GM19438 (cell line): ENCODE measurements around the gene MAML2.

Experiments
- ATAC-seq: cut with Tn5 transposase; IDR thresholded peaks from one replicate; pipeline ENCODE4 v1.9.1; 2021; ENCODE audit warnings: low read depth; ENCODE audit not compliant: unreplicated experiment

The MAML2 gene

DNA sequence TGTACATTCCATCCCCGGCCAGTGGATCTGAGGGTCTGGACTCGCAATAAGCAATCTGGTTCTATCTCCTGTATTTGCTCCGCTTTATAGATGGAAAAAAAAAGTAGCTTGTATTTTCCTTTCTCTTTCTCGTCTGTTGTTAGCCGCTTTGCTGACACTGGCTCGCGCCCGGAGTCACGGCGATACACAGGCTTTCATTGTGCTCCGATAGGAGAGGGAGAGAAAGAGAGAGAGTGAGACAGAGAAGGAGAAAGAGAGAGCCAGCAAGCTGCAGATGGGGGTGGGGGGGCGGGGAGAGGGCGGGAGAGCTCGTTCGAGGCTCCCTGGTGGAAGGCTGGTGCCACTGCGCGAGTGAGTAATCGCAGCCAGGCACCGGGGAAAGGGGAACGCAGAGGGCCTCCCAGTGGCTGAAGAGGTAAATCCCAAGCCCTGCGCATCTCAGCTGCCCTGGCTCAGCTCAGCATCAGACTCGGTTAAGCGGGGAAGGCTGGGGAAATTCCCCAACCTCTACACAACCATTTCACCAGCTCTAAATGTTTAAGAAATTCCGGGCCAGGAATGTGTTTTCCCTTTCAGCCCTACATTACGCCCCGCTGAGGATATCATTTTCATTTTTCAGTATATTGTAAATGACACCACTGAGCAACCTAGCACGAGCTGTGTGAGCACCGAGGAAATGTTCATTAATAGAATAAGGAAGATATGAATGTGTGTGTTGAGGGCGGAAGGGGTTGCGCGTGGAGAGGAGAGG lies at the start of gene MAML2:
Gene MAML2, minus strand, starts transcription at position 235 of the 751 bp plus-strand sequence. CDS start 1,300 bp downstream, outside the sequence.
- ATAC-seq, result peak; percentile 70

DNA sequence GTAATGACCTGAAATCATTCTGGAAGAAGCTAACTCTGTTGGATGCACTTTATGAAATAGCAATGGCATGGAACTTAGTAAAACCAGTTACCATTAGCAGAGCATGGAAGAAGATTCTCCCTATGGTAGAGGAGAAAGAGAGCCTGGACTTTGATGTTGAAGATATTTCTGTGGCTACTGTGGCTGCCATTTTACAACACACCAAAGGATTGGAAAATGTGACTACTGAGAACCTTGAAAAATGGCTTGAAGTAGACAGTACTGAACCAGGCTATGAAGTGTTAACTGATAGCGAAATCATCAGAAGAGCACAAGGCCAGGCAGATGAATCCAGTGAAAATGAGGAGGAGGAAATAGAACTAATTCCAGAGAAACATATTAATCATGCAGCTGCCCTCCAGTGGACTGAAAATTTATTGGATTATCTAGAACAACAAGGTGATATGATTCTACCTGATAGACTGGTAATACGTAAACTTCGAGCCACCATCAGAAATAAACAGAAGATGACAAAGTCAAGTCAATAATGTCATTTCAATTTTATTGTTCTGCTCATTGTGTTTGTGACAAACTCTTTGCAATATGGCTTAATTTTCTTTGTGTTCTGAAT lies 48.8 kb upstream of the MAML2 start:
- no peak for ATAC-seq

DNA sequence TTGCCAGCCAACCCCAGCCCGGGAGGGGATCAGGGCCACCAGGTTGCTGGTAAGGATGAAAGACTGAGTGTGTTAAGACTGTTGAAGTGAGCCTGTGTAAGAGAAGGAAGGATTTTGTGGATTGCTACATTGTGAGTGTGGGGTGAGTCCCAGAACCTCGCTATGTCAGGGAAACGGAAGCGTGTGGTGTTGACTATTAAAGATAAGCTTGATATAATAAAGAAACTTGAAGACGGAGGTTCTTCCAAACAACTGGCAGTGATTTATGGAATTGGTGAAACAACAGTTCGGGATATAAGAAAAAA lies 47.4 kb upstream of the MAML2 start:
- no peak for ATAC-seq

DNA sequence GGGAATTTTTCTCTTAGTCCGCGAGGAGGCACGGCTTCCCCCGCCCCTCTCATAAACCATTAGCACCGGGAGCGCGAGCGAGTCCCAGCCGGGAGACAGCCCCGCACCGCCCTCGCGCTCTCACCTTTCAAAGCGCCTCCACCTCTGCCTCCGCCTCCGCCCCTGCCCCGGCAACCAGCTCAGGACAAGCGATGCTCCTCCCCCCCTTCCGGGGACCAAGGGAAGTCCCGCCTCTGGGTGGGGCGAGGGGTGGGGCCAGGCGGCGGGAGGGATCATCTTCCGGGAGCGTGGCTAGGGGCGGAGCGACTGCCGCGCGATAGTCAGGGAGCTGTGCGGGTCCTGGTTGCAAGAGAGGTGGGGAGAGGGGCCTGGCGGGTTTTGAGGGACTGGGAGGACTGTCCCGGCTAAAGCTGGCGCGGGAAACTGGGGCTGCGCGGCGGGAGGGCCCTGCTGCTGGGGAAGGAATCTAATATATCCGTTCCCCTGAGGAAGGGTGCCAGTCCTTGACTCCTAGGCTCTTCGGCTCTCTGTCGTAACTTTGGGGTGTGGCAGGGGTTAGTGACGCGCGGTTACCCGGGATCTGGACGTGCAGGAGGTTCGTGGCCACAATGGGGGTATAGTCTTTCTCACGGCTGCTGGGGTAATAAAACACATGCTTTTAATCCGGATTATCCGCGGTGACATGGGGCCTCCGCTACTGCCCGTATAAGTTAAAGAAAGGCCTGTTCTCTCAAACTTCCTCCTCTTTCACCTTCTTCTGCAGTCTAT lies 46.9 kb upstream of the MAML2 start, which contains the start of the genes CCDC82 and JRKL:
Gene CCDC82, minus strand, starts transcription at position 193 of the 768 bp plus-strand sequence. CDS start 5,165 bp downstream, outside the sequence.
Gene JRKL, plus strand, starts transcription at position 294 of the 768 bp plus-strand sequence. CDS start 637 bp downstream, outside the sequence.
- peak; percentile 91 for ATAC-seq

DNA sequence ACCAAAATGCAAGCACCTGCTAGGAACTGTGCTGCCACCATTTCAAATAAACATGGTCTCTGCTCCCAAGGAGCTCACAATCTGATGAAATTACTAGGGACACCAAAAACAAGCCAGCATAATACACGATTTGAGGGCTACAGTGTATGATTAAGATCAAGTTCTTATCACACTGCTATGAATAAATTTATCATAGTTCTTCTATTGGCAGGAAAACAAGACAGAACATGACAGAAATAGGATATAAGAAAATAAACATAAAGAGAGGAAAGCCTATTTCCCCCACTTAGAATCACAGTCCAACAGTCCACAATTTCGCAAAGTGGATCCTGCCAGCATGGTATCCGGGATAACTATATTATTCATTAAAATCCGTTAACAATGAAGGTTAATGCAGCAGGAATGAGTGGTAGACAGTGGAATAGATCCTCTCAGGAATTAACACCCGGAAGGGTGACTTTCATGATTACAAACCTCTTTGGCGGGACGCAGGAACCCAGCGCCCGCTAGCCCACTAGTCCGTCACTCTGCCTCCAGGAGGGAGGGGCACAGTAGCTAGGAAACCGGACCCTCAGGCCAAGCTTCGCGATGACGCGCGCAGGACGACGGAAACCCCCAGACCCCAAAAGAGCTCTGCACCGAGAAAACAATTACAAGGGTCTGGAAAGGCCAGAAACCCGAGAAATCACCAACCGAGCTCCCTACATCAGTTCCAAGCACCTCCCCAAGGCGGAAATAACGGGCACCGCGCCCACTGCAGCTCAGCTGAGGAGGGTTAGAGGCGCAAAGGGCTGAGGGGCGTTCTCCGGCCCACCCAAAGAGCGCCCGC lies 46.1 kb upstream of the MAML2 start:
- peak; percentile 56 for ATAC-seq

DNA sequence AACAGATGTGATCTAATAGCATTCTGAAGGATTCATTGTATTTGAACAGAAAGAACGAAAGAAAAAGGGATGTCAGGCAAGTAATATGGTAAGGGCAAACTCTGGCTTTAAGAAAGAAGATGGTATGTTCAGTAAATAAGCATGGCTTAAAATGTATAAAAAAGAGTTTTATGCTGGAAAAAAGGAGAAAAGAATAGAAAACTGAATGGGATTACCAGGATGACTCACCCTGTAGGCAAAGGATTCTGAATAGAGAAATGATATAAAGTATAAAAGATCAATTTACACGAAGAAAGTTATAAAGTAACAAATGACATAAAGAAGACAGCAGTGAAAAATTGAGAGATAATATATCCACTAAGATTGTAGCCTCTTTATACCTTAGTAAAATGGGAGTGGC lies 42.2 kb upstream of the MAML2 start:
- ATAC-seq, result no peak

DNA sequence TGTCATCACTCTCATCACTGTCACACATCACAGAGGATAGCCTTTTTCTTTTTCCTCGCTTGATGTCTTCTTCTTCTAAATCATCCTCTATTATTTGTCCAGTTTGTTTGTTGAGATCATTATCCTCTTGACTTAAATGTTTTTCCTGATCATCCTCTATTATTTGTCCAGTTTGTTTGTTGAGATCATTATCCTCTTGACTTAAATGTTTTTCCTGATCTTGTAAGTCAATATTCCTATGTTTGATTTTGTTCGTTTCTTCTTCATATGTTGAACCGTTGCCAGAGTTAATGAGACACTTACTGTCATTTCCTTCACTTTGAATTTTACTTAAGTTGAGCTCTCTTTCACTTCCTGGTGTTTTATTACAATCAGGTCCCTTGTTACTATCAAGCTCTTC lies 41.2 kb upstream of the MAML2 start:
- ATAC-seq, result no peak

DNA sequence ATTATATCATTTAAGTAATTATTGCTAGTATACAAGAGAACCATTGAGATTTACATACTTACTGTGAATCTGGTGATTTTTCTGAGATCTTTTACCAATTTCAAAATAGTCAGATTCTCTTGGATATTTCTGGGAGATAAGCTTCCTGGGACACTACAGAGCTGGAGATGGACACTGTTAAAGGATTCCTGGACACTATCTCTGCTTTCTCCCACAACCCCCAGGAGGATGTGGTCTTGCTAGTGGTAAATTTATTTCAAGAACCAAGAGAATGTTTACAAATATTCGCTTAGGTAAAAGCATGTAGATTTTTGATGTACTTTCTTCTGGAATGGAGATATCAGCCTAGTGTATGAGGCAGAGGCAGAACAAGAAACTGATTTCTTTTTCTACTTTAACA lies 33.8 kb upstream of the MAML2 start:
- no peak for ATAC-seq

DNA sequence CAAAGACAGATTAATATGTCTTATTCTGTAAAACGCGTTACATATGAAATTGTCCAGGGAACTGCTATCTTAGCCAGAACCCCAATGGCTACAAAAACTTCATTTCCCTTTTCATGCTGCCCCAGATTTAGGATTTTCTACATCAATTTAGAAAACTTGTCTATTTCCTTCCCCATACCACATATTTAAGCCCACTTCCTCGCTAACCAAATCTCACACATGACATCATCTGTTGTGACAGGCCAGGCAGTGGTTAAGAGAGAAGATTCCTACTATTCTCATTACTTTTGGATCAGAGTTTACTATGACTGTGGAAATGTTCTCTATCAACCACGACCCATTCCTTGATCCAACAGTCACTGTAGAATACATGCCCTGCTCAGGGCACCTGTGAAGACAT lies 30.8 kb upstream of the MAML2 start:
- no peak for ATAC-seq

DNA sequence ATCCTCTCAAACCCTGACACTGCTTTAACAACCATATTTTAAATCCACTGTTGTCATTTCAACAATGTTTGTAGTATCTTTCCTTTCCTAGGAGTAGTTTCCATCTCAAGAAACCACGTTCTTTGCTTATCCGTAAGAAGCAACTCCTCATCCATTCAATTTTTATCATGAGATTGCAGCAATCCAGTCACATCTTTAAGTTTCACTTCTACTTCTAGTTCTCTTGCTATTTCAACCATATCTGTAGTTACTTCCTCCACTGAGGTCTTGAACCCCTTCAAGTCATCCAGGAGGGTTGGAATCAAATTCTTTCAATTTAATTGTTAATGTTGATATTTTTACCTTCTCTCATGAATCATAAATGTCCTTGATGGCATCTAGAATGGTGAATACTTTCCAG lies 24.3 kb upstream of the MAML2 start:
- ATAC-seq, result no peak

DNA sequence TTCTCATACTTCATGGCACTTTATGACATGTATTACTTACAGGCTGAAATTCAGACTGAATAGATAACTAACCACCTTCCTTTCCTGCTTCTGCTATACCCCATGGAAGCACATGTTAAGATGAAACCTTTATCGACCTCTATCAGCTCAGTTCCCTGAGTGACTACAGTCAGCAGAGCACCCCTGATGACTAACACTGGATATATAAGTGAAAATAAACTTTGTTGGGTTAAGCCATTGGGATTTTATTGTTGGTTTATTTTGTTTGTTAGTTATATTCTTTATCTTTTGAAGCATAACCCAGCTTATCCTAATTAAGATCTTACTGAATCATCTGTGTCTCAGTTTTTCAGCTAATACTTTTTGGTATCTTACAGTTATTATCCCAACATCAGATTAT lies 23.0 kb upstream of the MAML2 start:
- ATAC-seq, result no peak

DNA sequence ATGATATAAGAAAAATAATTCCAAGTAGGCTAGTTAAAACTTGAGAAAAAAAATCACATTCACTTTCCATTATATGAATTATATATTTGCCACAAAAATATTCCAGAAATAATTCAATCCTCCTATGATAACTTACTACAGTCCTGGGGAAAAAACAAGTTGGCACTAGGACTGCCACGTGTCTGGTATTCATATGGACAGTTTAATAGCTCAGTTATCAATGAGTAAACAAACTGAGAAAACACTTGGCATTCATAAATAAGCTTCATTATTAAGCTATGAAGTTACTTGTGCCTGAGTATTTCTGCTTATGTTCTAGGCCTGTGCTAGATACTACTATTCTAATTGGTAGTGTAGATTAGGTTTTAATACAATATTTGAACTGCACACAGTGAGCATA lies 22.5 kb upstream of the MAML2 start:
- no peak for ATAC-seq

DNA sequence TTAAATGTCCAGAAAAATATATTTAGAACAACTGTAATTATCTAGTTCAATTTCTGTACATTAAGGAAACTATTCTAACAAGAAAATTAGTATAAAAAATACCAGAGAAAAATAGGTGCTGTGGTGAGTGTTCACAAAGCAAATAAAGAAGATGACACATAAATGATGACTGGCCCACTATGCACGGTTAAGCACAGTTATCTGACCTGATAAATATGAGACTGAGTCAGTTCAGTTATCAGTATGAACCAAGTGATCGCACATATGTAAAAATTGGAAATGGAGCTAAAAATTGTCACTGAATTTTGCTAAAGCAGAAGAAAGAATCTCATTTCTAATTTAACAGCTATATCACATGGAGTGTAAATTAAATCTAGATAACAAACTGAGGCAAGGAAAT lies 18.8 kb upstream of the MAML2 start:
- no peak for ATAC-seq

DNA sequence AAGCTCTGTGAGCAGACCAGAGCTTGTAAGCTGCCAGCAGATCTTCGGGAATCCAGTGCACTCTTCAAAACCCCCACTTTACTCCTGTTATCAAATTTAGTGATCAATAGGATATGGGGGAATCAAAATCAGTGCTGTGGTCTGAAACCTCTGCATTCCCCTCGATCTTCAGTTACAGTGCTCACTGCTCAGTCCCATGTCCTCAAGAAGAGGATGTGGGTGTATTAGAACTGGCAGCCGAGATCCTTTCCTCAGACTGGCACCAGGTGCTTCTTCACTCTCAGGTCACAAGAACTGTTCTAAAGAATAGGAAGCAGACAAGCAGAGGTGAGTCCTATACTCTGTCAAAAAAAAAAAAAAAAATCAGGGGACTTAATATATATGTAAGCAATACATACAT lies 15.3 kb upstream of the MAML2 start:
- ATAC-seq, result no peak

DNA sequence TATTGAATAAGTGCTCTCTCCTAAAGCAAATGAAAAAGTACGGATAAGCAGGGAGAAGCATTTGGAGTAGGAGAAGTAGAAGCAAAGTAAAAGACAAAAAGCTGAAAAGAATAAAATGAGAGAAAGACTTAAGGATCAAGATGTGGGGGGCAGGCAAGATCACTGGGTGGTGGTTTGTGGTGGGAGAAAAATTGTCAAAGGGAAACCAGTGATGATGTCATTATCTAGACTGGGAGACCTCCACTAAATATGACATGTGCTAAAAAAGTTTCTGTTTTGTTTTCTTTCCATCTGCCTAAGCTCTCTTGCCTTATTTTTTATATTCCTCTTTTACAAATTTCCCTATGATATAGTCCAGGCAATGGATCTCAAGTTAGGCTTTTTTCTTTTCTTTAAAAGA lies 14.8 kb upstream of the MAML2 start:
- no peak for ATAC-seq

DNA sequence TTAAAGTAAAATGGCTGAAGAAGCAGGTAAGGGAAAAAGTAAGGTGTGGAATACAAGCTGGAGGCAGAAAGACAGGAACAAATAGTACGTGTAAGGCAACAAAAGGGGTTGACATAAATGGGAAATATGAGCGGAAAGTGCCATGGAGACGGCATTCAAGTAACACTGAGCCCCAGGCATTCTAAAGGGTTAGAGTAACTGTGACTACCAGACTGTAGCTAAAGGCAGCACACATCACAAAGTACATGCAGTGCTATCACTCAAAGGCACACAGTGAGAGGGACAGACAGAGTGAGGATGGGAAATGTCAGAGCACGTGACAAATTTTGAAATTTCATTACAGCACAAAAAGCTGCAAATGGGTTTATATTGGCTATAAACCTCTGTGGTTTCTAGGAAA lies 13.9 kb upstream of the MAML2 start:
- no peak for ATAC-seq

DNA sequence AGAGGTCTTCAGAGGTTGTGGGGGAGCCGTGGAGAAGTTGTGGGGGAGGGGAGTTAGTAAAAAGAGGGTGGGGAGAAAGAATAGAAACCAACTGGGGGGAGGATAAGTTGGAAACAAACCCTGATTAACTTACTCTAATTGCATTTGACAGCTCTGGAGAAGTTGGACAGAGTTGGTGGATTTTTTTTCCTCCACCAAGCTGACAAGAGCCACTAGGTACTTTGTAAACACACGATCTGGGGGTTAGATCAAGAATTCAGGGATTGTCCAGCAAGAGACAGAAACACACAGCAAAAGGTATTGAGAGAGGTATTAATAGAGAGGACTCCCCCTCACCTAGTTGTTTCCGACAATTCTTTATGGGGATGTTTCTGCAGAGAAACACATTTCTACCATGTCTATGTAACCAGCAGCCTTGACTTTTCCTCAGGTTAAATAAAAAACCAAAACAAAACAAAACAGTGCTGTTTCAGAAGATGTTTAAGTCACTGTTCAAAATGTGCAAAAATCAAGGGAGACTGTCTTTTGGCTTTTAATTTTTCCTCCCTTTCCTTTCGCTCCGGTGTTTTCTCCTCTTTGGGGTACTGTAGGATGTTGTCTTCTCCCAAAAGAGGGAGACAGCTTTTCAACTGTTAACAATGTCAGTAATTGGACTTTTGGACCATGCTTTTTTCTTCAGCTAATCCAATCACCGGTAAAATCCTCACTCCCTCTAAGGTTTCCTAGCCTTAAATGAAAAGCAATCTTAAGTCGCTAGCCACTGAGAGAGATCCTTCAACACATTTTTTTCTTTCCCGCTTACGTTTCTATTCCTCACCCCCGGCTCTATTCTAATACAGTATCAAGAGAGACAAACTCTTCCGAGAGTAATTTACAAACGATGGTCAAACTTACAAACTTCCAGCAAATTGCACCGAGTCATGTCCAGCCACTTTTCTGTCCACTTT lies 708 bp downstream of the MAML2 start:
- no peak for ATAC-seq

DNA sequence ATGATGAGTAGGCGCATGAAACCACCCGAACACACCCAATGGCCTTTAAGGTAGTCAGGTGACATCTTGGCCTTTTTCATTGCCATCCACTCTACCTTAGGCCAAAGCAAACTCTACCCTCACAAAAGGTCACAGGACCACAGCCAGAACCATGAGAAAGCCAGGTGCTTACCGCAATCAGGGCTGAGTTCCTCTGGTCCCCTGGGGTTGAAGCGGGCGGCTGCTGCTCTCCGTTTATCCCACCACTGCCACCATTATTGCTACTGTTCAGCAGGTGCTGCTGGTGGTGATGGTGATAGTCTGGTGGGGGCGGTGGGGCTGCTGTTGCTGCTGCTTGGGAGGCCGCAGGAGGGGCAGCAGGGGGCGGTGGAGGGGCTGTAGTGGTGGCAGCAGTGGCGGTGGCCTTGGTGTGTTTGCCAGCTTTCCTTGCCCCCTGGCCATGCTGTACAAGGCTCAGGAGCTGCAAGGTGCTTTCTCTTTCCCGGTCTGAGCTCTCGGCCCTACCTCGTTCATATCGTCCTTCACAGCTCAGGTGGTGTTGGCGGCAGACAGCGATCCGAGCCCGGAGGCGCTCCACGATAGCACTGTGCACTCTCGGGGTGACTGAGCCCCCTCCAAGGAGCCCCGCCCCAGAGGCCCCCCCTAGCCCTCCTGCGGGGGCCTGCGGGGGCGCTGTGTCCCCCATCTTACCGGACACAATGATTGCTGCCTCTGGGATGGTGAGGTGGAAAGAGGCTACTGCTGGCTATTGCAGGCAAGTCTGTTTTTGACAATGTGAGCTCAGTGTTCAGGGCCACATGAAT lies 1.6 kb downstream of the MAML2 start:
- peak; percentile 36 for ATAC-seq

DNA sequence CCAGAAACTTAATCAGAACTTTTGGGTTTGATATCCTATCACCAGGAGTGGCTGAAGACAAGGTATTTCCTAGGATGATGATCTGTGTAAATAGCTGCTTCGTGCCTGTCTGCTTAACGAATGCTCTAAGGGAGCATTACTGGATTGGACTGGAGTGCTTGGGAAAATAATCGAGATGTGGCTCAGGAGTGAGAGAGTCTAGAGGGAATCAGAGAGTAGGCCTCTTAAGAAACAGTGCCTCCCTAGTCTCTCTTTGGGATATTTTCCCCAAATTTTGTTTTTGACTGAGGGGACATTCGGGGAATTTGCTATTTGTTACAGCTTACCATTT lies 2.5 kb downstream of the MAML2 start:
- no peak for ATAC-seq
